ENCODE data around the gene SIL1.

GRCh38 chr5:139019880-139020279 lies 178.3 kb downstream of the SIL1 start:
- TF ChIP-seq POLR2A (IDR thresholded peaks at IDR 0.05; ENCODE audit: control extremely low read depth in 1 of 2, low read depth in 2 of 2, low read length in 2 of 2) (no peak), ASH2L (IDR thresholded peaks at IDR 0.05; ENCODE audit: low read length) (no peak)
